ENCODE data around the gene LGI4. TPM values are rescaled to one million over a fixed set of nuclear protein-coding genes. Genes with fewer than 3 reads are reported as not detected.

LGI4 gene
- total RNA-seq, 1 experiment from 2014 or later, result 3.2 TPM

DNA sequence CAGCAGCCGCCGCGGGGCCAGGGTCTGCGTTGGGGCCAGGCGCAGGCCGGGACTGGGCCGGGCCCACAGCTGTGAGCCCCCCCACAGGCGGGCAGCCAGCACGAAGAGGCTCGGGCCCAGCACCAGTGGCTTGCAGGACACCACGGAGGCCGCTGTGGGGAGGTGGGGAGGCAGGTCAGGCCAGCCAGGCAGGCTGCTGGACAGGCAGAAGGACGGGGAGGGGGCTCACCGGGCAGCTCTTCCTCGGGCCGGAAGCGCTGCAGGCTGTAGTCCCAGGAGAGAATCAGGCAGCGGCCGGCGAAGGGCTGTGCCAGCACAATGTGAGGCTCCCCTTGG lies 8.3 kb downstream of the LGI4 start:
- H3K4me1 ChIP-seq (ENCODE audit: insufficient read depth, low read length), result no peaks in the 10 kb centered on the region; the same call in 1 of the 2 replicates
- H3K14ac ChIP-seq (ENCODE audit: insufficient read depth, low read length), result no peak overlapping the region
- no peak overlapping the region for H3K4ac ChIP-seq (ENCODE audit: low read depth, low read length)
- no peak overlapping the region for H3K56ac ChIP-seq (ENCODE audit: insufficient read length, low read depth, low read length)
- no peak overlapping the region for H4K5ac ChIP-seq (ENCODE audit: insufficient read length, low read depth, low read length)
- H2BK20ac ChIP-seq (ENCODE audit: low read depth, low read length, poor library complexity, severe bottlenecking), result no peak overlapping the region
- no peaks in the 10 kb centered on the region for H3K9me3 ChIP-seq (ENCODE audit: control insufficient read depth, low read depth, low read length)
- Mint-ChIP-seq H3K27me3 (ENCODE audit: low read depth) (peaks cover 9% of the 10 kb centered on the region), H3K4me1 (peaks cover 21 to 26% of the 10 kb centered on the region in 2 experiments; a peak in 3 of 4 replicates), H3K36me3 (ENCODE audit: insufficient read depth in 1 of 3, low read depth in 3 of 3) (no peaks in the 10 kb centered on the region), H3K4me3 (no peak overlapping the region), H3K9me3 (no peaks in the 10 kb centered on the region), H3K27ac (no peak overlapping the region)
- H2BK15ac ChIP-seq (ENCODE audit: low read depth, low read length), result no peak overlapping the region
- TF ChIP-seq, protein P1, sequence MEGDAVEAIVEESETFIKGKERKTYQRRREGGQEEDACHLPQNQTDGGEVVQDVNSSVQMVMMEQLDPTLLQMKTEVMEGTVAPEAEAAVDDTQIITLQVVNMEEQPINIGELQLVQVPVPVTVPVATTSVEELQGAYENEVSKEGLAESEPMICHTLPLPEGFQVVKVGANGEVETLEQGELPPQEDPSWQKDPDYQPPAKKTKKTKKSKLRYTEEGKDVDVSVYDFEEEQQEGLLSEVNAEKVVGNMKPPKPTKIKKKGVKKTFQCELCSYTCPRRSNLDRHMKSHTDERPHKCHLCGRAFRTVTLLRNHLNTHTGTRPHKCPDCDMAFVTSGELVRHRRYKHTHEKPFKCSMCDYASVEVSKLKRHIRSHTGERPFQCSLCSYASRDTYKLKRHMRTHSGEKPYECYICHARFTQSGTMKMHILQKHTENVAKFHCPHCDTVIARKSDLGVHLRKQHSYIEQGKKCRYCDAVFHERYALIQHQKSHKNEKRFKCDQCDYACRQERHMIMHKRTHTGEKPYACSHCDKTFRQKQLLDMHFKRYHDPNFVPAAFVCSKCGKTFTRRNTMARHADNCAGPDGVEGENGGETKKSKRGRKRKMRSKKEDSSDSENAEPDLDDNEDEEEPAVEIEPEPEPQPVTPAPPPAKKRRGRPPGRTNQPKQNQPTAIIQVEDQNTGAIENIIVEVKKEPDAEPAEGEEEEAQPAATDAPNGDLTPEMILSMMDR (conservative IDR thresholded peaks at IDR 0.05), result no peak
- H3K27me3 ChIP-seq (ENCODE audit: insufficient read depth, low read length), result no peaks in the 10 kb centered on the region
- peak; percentile 51 for DNase-seq
- no peaks in the 10 kb centered on the region for H3K23me2 ChIP-seq (ENCODE audit: insufficient read length, low read depth, low read length, poor library complexity, severe bottlenecking)
- no peak overlapping the region for H2BK120ac ChIP-seq (ENCODE audit: low read depth, low read length, poor library complexity, severe bottlenecking)
- no peak overlapping the region for H2AK5ac ChIP-seq (ENCODE audit: insufficient read length, low read length)
- H2BK12ac ChIP-seq (ENCODE audit: insufficient read length, low read depth, low read length), result no peak overlapping the region
- H2AFZ ChIP-seq (ENCODE audit: low read length), result no peak overlapping the region
- WGBS (ENCODE audit: extremely low coverage, insufficient read length, low lambda C conversion rate), result no CpG with 5 or more reads among the region's 20 CpGs
- no peak overlapping the region for H4K8ac ChIP-seq (replicated peaks; ENCODE audit: insufficient read length, low read depth, low read length)
- no peak overlapping the region for H4K91ac ChIP-seq (ENCODE audit: insufficient read length, low read depth, low read length)
- H2BK5ac ChIP-seq (ENCODE audit: insufficient read length, low read length), result no peak overlapping the region
- H3K79me2 ChIP-seq (ENCODE audit: insufficient read depth, low read length), result no peaks in the 10 kb centered on the region
- H3K79me1 ChIP-seq (ENCODE audit: insufficient read depth, low read depth, low read length, poor library complexity, severe bottlenecking), result no peaks in the 10 kb centered on the region
- no peak overlapping the region for H3K27ac ChIP-seq (ENCODE audit: insufficient read length, low read depth, low read length)
- no peak overlapping the region for H3T11ph ChIP-seq (ENCODE audit: low read length)
- H3K4me2 ChIP-seq (ENCODE audit: insufficient read depth, insufficient read length, low read length), result no peak overlapping the region
- H3K23ac ChIP-seq (ENCODE audit: insufficient read length, low read depth, low read length), result no peak overlapping the region
- H3K18ac ChIP-seq (ENCODE audit: insufficient read length, low read depth, low read length), result no peak overlapping the region
- H3K9ac ChIP-seq (ENCODE audit: extremely low read depth, insufficient read length, low read length), result no peak overlapping the region
- no peaks in the 10 kb centered on the region for H4K20me1 ChIP-seq (ENCODE audit: control insufficient read depth, insufficient read depth, insufficient read length)
